ENCODE results near the gene GASK1A.

Gene GASK1A
- 0 to 0.21 (median 0.10) reads per million in 9 experiments for total RNA-seq

- peak; percentile 43 for ATAC-seq (replicated peaks)
- Mint-ChIP-seq H3K9me3 (peaks cover 0 to 8% of the 10 kb centered on the region in 2 donors), H3K4me1 (ENCODE audit: low read depth in 2 of 2) (peaks cover 5 to 6% of the 10 kb centered on the region in 2 donors), H3K27ac (no peak within 1 kb of the TSS), H3K27me3 (peaks cover 47 to 68% of the 10 kb centered on the region in 2 donors), H3K36me3 (ENCODE audit: insufficient read depth) (no peaks in the 10 kb centered on the region), H3K4me3 (peak within 1 kb of the TSS; percentile 67 to 70)
- peak in 1 of 3 experiments; percentile 6 for DNase-seq
These were observed at the start of gene GASK1A for GRCh38 chr3:42979044-42979972. Gene GASK1A, plus strand, starts transcription at chr3:42979311. Its CDS starts 332 bp downstream, at chr3:42979643.

- ATAC-seq (replicated peaks) = no peak
- Mint-ChIP-seq H3K27me3 (peaks cover 1 to 12% of the 10 kb centered on the region in 2 donors), H3K27ac (no peak overlapping the region), H3K4me3 (no peak overlapping the region), H3K9me3 (no peaks in the 10 kb centered on the region), H3K4me1 (ENCODE audit: low read depth in 2 of 2) (peaks cover 6 to 7% of the 10 kb centered on the region in 2 donors), H3K36me3 (ENCODE audit: insufficient read depth) (no peaks in the 10 kb centered on the region)
- no peak for DNase-seq
These were observed 45.0 kb upstream of the GASK1A start for GRCh38 chr3:42934111-42934510.

GRCh38 chr3:42934910-42935309, 44.2 kb upstream of the GASK1A start:
- no peak overlapping the region for H3K27ac Mint-ChIP-seq
- no peak for ATAC-seq (replicated peaks)
- peaks cover 6 to 7% of the 10 kb centered on the region in 2 donors for H3K4me1 Mint-ChIP-seq (ENCODE audit: low read depth in 2 of 2)
- H3K36me3 Mint-ChIP-seq (ENCODE audit: insufficient read depth) = no peaks in the 10 kb centered on the region
- no peak overlapping the region for H3K4me3 Mint-ChIP-seq
- H3K27me3 Mint-ChIP-seq = peaks cover 5 to 17% of the 10 kb centered on the region in 2 donors
- H3K9me3 Mint-ChIP-seq = no peaks in the 10 kb centered on the region
- no peak for DNase-seq

- Mint-ChIP-seq H3K27ac (no peak overlapping the region), H3K4me1 (ENCODE audit: low read depth in 2 of 2) (peaks cover 6 to 7% of the 10 kb centered on the region in 2 donors), H3K27me3 (peaks cover 7 to 23% of the 10 kb centered on the region in 2 donors), H3K9me3 (no peaks in the 10 kb centered on the region), H3K4me3 (no peak overlapping the region), H3K36me3 (ENCODE audit: insufficient read depth) (no peaks in the 10 kb centered on the region)
- ATAC-seq (replicated peaks) (no peak), DNase-seq (no peak)
These were observed 43.6 kb upstream of the GASK1A start for GRCh38 chr3:42935472-42935871.

- DNase-seq (no peak), ATAC-seq (replicated peaks) (no peak)
- Mint-ChIP-seq H3K9me3 (no peaks in the 10 kb centered on the region), H3K4me1 (ENCODE audit: low read depth in 2 of 2) (peaks cover 6 to 7% of the 10 kb centered on the region in 2 donors), H3K36me3 (ENCODE audit: insufficient read depth) (no peaks in the 10 kb centered on the region), H3K27me3 (peaks cover 10 to 27% of the 10 kb centered on the region in 2 donors), H3K4me3 (no peak overlapping the region), H3K27ac (no peak overlapping the region)
These were observed 42.7 kb upstream of the GASK1A start for GRCh38 chr3:42936157-42936981.

GRCh38 chr3:42937334-42937733, 41.8 kb upstream of the GASK1A start:
- H3K27ac Mint-ChIP-seq = no peak overlapping the region
- no peaks in the 10 kb centered on the region for H3K9me3 Mint-ChIP-seq
- peaks cover 16 to 36% of the 10 kb centered on the region in 2 donors for H3K27me3 Mint-ChIP-seq
- no peak overlapping the region for H3K4me3 Mint-ChIP-seq
- H3K36me3 Mint-ChIP-seq (ENCODE audit: insufficient read depth) = no peaks in the 10 kb centered on the region
- H3K4me1 Mint-ChIP-seq (ENCODE audit: low read depth in 2 of 2) = peaks cover 6 to 7% of the 10 kb centered on the region in 2 donors
- ATAC-seq (replicated peaks) (no peak), DNase-seq (no peak)

GRCh38 chr3:42942693-42943092, 36.4 kb upstream of the GASK1A start:
- Mint-ChIP-seq H3K27ac (no peak overlapping the region), H3K9me3 (no peaks in the 10 kb centered on the region), H3K27me3 (peaks cover 24 to 39% of the 10 kb centered on the region in 2 donors), H3K4me1 (ENCODE audit: low read depth in 2 of 2) (no peaks in the 10 kb centered on the region), H3K36me3 (ENCODE audit: insufficient read depth) (no peaks in the 10 kb centered on the region), H3K4me3 (no peak overlapping the region)
- DNase-seq (no peak), ATAC-seq (replicated peaks) (no peak)

GRCh38 chr3:42946050-42946449, 33.1 kb upstream of the GASK1A start:
- Mint-ChIP-seq H3K4me1 (ENCODE audit: low read depth in 2 of 2) (no peaks in the 10 kb centered on the region), H3K4me3 (no peak overlapping the region), H3K27me3 (peaks cover 20 to 23% of the 10 kb centered on the region in 2 donors), H3K36me3 (ENCODE audit: insufficient read depth) (no peaks in the 10 kb centered on the region), H3K27ac (no peak overlapping the region), H3K9me3 (no peaks in the 10 kb centered on the region)
- DNase-seq = no peak
- no peak for ATAC-seq (replicated peaks)

GRCh38 chr3:42957573-42957972, 21.5 kb upstream of the GASK1A start:
- H3K9me3 Mint-ChIP-seq = no peaks in the 10 kb centered on the region
- ATAC-seq (replicated peaks) (no peak), DNase-seq (no peak)
- H3K27me3 Mint-ChIP-seq = peaks cover 8 to 11% of the 10 kb centered on the region in 2 donors
- no peaks in the 10 kb centered on the region for H3K36me3 Mint-ChIP-seq (ENCODE audit: insufficient read depth)
- no peak overlapping the region for H3K4me3 Mint-ChIP-seq
- H3K27ac Mint-ChIP-seq = peak overlapping the region in 1 of 2 donors; percentile 48
- H3K4me1 Mint-ChIP-seq (ENCODE audit: low read depth in 2 of 2) = peaks cover 0 to 5% of the 10 kb centered on the region in 2 donors

- no peak overlapping the region for H3K27ac Mint-ChIP-seq
- DNase-seq (no peak), ATAC-seq (replicated peaks) (no peak)
- H3K4me3 Mint-ChIP-seq = no peak overlapping the region
- no peaks in the 10 kb centered on the region for H3K9me3 Mint-ChIP-seq
- H3K4me1 Mint-ChIP-seq (ENCODE audit: low read depth in 2 of 2) = peaks cover 0 to 5% of the 10 kb centered on the region in 2 donors
- H3K36me3 Mint-ChIP-seq (ENCODE audit: insufficient read depth) = no peaks in the 10 kb centered on the region
- H3K27me3 Mint-ChIP-seq = peaks cover 4 to 8% of the 10 kb centered on the region in 2 donors
These were observed 18.8 kb upstream of the GASK1A start for GRCh38 chr3:42960282-42960681.

GRCh38 chr3:42960786-42961185, 18.3 kb upstream of the GASK1A start:
- no peaks in the 10 kb centered on the region for H3K36me3 Mint-ChIP-seq (ENCODE audit: insufficient read depth)
- no peak for DNase-seq
- H3K27ac Mint-ChIP-seq = no peak overlapping the region
- H3K4me3 Mint-ChIP-seq = no peak overlapping the region
- peaks cover 0 to 5% of the 10 kb centered on the region in 2 donors for H3K4me1 Mint-ChIP-seq (ENCODE audit: low read depth in 2 of 2)
- H3K27me3 Mint-ChIP-seq = peaks cover 4 to 8% of the 10 kb centered on the region in 2 donors
- H3K9me3 Mint-ChIP-seq = no peaks in the 10 kb centered on the region
- ATAC-seq (replicated peaks) = no peak

GRCh38 chr3:42961633-42962032, 17.5 kb upstream of the GASK1A start:
- Mint-ChIP-seq H3K4me1 (ENCODE audit: low read depth in 2 of 2) (peaks cover 0 to 5% of the 10 kb centered on the region in 2 donors), H3K27ac (no peak overlapping the region), H3K4me3 (no peak overlapping the region), H3K27me3 (peaks cover 4 to 8% of the 10 kb centered on the region in 2 donors), H3K9me3 (no peaks in the 10 kb centered on the region), H3K36me3 (ENCODE audit: insufficient read depth) (no peaks in the 10 kb centered on the region)
- ATAC-seq (replicated peaks) = no peak
- peak in 2 of 3 experiments; percentile 7 to 18 for DNase-seq

GRCh38 chr3:42963269-42963668, 15.8 kb upstream of the GASK1A start:
- no peak for ATAC-seq (replicated peaks)

More at GRCh38 chr3:42963269-42963668, 15.8 kb upstream of the GASK1A start:
- Mint-ChIP-seq H3K9me3 (no peaks in the 10 kb centered on the region), H3K36me3 (ENCODE audit: insufficient read depth) (no peaks in the 10 kb centered on the region), H3K27me3 (peaks cover 4 to 9% of the 10 kb centered on the region in 2 donors), H3K4me1 (ENCODE audit: low read depth in 2 of 2) (peaks cover 0 to 5% of the 10 kb centered on the region in 2 donors), H3K4me3 (no peak overlapping the region), H3K27ac (no peak overlapping the region)
- no peak for DNase-seq

Measured in effector memory CD8-positive, alpha-beta T cell (primary cell).